Left ventricle myocardium inferior (tissue), 1 donor: ENCODE results near the gene ARMH3. TPM values are rescaled to one million over a fixed set of nuclear protein-coding genes. Genes with fewer than 3 reads are reported as not detected.

Source experiments
- DNase-seq: peaks from one replicate; pipeline ENCODE4 v3.0.0-alpha.2; 2020
- H3K27ac ChIP-seq: fragments of 200-600 bp; replicated peaks from 2 replicates; pipeline ENCODE4 v1.8.0; 2021
- H3K27me3 ChIP-seq: fragments of 200-600 bp; 2 replicates; pipeline ENCODE4 v1.8.0; 2021; ENCODE audit warnings: low read depth
- H3K36me3 ChIP-seq: fragments of 200-600 bp; 2 replicates; pipeline ENCODE4 v1.8.0; 2021
- H3K4me1 ChIP-seq: fragments of 200-600 bp; 2 replicates; pipeline ENCODE4 v1.8.0; 2021
- H3K4me3 ChIP-seq: fragments of 200-600 bp; 2 replicates; pipeline ENCODE4 v1.8.0; 2021; ENCODE audit warnings: mild to moderate bottlenecking, moderate library complexity
- H3K9me3 ChIP-seq: fragments of 200-600 bp; replicated peaks from 2 replicates; pipeline ENCODE4 v1.8.0; 2021
- intact Hi-C: fragments of 100-400 bp; cut with micrococcal nuclease; formaldehyde crosslinking; loops from one replicate; pipeline ENCODE4 v1.11.0; 2022
- total RNA-seq: library from RNA; stranded (reverse); fragmentation: NEBNext Ultra II Directional; extraction: Animal tissue kit (Norgen Biotek cat#: 25700); gene quantifications from one replicate; pipeline ENCODE4 v1.2.1, GENCODE V29; 2021
- TF ChIP-seq, protein P1 (sequence below): fragments of 200-600 bp; IDR thresholded peaks from 2 replicates; pipeline ENCODE4 v1.8.0; 2021; ENCODE audit warnings: antibody characterized with exemption, mild to moderate bottlenecking, borderline replicate concordance
- donor health status: DM: no; HTN: yes; CAD: no; lungs with severe emphysema.

Gene ARMH3
- total RNA-seq, 1 donor from 2014 or later, result 58.9 TPM

DNA sequence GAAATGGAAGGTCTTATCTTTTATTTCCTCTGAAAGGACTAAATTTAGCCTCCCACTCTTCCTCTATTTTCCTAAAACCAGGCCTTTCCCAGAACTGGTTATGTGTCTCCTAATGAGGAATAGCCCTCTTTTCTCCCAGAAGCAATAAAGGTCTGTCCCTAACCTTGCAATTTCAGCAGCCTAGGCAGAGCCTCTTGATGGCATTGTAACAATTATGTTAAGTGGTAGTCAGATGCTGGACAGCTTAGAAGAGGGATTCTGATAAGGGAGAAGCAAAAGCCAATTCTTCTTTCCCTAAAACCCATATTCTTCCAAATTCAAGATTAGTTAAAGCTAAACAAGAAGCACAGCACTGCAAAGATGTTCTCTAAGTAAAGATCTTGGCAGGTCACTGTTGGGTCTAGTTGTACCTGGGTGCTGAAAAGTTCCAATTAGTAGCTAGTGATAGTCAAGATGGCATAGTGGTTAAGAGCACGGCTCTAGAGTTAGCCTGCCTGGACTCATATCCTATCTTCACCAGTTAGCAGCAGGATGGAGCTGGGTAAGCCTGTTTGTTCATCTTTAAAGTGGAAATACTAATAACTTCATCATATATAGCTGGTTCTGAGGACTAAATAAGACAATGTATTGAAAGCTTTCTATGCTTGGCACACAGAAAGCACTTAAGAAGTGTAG is 198.0 kb downstream of the ARMH3 start:
- no peak for DNase-seq

DNA sequence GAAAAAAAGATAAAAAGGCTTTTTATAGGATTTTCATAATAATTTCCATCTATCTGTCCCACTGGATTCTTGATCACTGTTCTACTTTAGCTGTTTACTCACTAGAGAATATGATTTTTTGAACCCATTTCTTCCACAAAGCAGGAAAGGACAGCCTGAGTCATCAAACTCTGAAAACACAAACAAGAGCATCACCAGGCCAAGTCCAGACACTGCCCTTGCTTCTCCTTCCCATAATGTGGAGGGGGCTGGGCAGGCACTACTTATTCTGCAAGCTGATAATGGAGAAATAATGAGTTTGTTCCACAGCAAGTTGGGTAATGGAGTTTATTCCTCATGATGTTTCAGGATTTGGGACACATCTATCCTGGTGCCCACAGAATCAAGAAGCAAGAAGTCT is 199.3 kb downstream of the ARMH3 start:
- intact Hi-C loops, result no loop called here

More for the DNA sequence above, 198.0 kb downstream of the ARMH3 start:
- peaks cover 38% of the 10 kb centered on the region for H3K4me1 ChIP-seq
- H3K27ac ChIP-seq, result peak overlapping the region; percentile 85
- no peaks in the 10 kb centered on the region for H3K27me3 ChIP-seq
- H3K36me3 ChIP-seq, result peaks cover 11% of the 10 kb centered on the region
- peaks cover 13% of the 10 kb centered on the region for H3K9me3 ChIP-seq
- H3K4me3 ChIP-seq, result no peak overlapping the region
- intact Hi-C loops, result no loop called here
- TF ChIP-seq, protein P1, sequence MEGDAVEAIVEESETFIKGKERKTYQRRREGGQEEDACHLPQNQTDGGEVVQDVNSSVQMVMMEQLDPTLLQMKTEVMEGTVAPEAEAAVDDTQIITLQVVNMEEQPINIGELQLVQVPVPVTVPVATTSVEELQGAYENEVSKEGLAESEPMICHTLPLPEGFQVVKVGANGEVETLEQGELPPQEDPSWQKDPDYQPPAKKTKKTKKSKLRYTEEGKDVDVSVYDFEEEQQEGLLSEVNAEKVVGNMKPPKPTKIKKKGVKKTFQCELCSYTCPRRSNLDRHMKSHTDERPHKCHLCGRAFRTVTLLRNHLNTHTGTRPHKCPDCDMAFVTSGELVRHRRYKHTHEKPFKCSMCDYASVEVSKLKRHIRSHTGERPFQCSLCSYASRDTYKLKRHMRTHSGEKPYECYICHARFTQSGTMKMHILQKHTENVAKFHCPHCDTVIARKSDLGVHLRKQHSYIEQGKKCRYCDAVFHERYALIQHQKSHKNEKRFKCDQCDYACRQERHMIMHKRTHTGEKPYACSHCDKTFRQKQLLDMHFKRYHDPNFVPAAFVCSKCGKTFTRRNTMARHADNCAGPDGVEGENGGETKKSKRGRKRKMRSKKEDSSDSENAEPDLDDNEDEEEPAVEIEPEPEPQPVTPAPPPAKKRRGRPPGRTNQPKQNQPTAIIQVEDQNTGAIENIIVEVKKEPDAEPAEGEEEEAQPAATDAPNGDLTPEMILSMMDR, result no peak

DNA sequence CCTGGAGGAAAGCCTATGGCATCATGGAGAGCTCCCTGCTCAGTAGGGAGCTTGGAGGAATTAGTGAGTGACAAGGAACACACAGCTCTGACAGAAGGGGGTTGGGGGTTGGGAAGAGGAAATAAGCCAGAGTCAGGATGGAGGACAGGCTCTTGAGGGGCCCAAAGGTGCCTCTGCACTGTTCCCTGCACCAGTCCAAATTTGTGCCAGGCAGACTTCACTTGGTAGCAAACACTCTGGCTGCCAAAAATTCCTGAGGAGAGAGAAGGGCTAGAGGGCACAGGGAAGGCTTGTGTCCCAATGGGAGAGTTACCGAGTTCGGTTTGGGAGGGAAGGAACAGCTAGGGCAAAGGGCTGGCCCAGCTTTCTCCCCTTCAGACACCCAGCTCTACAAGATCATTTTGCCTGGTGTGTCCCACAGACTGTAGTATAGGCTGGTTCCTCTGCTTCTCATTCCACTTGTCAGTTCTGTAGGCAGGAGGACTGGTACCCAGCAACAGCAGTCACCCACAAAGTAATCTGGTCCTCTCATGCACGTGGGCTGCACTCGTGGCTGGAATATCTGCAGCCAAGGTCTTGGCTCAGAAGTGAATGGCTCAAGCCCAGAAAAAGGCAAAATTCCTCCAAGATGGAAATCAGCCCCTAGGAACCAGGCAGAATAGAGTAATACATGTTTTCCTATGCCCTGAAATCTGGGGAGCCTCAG is 204.4 kb downstream of the ARMH3 start:
- Histone ChIP-seq H3K36me3 (peaks cover 30% of the 10 kb centered on the region), H3K9me3 (no peaks in the 10 kb centered on the region), H3K4me3 (peak overlapping the region; percentile 2), H3K27me3 (no peaks in the 10 kb centered on the region), H3K4me1 (peaks cover 54% of the 10 kb centered on the region), H3K27ac (peak overlapping the region; percentile 76)
- TF ChIP-seq, protein P1, result no peak
- DNase-seq, result no peak
- intact Hi-C loops, result no loop called here

More for the DNA sequence above, 199.3 kb downstream of the ARMH3 start:
- DNase-seq, result no peak
- TF ChIP-seq, protein P1, result no peak
- no peaks in the 10 kb centered on the region for H3K27me3 ChIP-seq
- H3K27ac ChIP-seq, result peak overlapping the region; percentile 85
- peaks cover 13% of the 10 kb centered on the region for H3K9me3 ChIP-seq
- H3K4me3 ChIP-seq, result no peak overlapping the region
- H3K4me1 ChIP-seq, result peaks cover 50% of the 10 kb centered on the region
- peaks cover 6% of the 10 kb centered on the region for H3K36me3 ChIP-seq

- H3K27ac ChIP-seq, result peak overlapping the region; percentile 76
- peaks cover 56% of the 10 kb centered on the region for H3K4me1 ChIP-seq
- peaks cover 38% of the 10 kb centered on the region for H3K36me3 ChIP-seq
- intact Hi-C loops, result no loop called here
- TF ChIP-seq, protein P1, result no peak
- no peaks in the 10 kb centered on the region for H3K27me3 ChIP-seq
- H3K9me3 ChIP-seq, result no peaks in the 10 kb centered on the region
- H3K4me3 ChIP-seq, result no peak overlapping the region
- no peak for DNase-seq
Measured at GRCh38 chr10:101850749-101851148, 205.2 kb downstream of the ARMH3 start.

GRCh38 chr10:101848894-101849351 is 207.1 kb downstream of the ARMH3 start:
- Histone ChIP-seq H3K4me3 (no peak overlapping the region), H3K4me1 (peaks cover 73% of the 10 kb centered on the region), H3K36me3 (peaks cover 40% of the 10 kb centered on the region), H3K27me3 (no peaks in the 10 kb centered on the region), H3K27ac (peak overlapping the region; percentile 11), H3K9me3 (no peaks in the 10 kb centered on the region)
- TF ChIP-seq, protein P1, result no peak
- DNase-seq, result no peak
- intact Hi-C loops, result loop anchor here (10.0 kb wide), 1 partner anchor 156 kb away; no protein-coding TSS in a partner anchor
